Measurements from ENCODE around the gene EAPP. TPM values are rescaled to one million over a fixed set of nuclear protein-coding genes. Genes with fewer than 3 reads are reported as not detected.
A peak's percentile ranks its signal among the peaks of the same experiment; 100 is the strongest.

EAPP gene
- 110 and 163 TPM in 2 replicates for total RNA-seq (2016; rRNA removed; fragmentation: Illumina TruSeq; extraction: Trizol)
- total RNA-seq (2016; cell fraction: cytosol; rRNA removed; fragmentation: Illumina TruSeq; extraction: Trizol; ENCODE audit: low read depth), result 16.4 and 17.4 TPM in 2 replicates
- 111 and 170 TPM in 2 replicates for total RNA-seq (2016; cell fraction: insoluble cytoplasmic fraction; rRNA removed; fragmentation: Illumina TruSeq; extraction: Trizol)
- total RNA-seq (2016; cell fraction: membrane; rRNA removed; fragmentation: Illumina TruSeq; extraction: Trizol), result 31.8 and 35.9 TPM in 2 replicates
- total RNA-seq (2016; cell fraction: nucleus; rRNA removed; fragmentation: Illumina TruSeq; extraction: Trizol), result 50.7 and 59.2 TPM in 2 replicates
- polyA plus RNA-seq (2011; rRNA removed), result 57.8 and 68.7 TPM in 2 replicates
- polyA plus RNA-seq (2011; cell fraction: cytosol; rRNA removed), result 33.0 and 55.6 TPM in 2 replicates
- polyA plus RNA-seq (2011; cell fraction: nucleus; rRNA removed), result 13.9 and 18.7 TPM in 2 replicates
- polyA plus RNA-seq (2012), result 52.5 and 74.2 TPM in 2 replicates
- polyA plus RNA-seq (2016; cell fraction: cytosol; fragmentation: Illumina TruSeq; extraction: Trizol; ENCODE audit: low read depth), result 13.9 and 14.8 TPM in 2 replicates
- polyA plus RNA-seq (2016; cell fraction: insoluble cytoplasmic fraction; fragmentation: Illumina TruSeq; extraction: Trizol; ENCODE audit: low read depth), result 142 and 152 TPM in 2 replicates
- 22.0 and 26.2 TPM in 2 replicates for polyA plus RNA-seq (2016; cell fraction: membrane; fragmentation: Illumina TruSeq; extraction: Trizol; ENCODE audit: low read depth)
- 50.5 and 52.0 TPM in 2 replicates for polyA plus RNA-seq (2016; cell fraction: nucleus; fragmentation: Illumina TruSeq; extraction: Trizol; ENCODE audit: insufficient read depth, low read depth)
- 11.0 and 20.1 TPM in 2 replicates for polyA minus RNA-seq (2011; rRNA and poly(A)+ RNA removed; ENCODE audit: low replicate concordance)
- polyA minus RNA-seq (2011; cell fraction: cytosol; rRNA and poly(A)+ RNA removed), result 37.9 and 41.4 TPM in 2 replicates
- polyA minus RNA-seq (2011; cell fraction: nucleus; rRNA and poly(A)+ RNA removed), result 48.5 and 48.9 TPM in 2 replicates
- percentile 86 among the genes with signal in this experiment for Bru-seq, nascent RNA
- percentile 79 among the genes with signal in this experiment for BruChase-seq, experiment 1, labeled RNA remaining after a 6-hour chase
- percentile 80 among the genes with signal in this experiment for BruChase-seq, experiment 2, labeled RNA remaining after a 2-hour chase
- long read RNA-seq, experiment 1, transcript EAPP-201 (6 exons, 1,321 nt), result major isoform, 94 of 101 reads
- long read RNA-seq, experiment 1, partial matches to known transcripts, result 2 of 101 reads
- long read RNA-seq, experiment 1, other reads (novel, unspliced or antisense), result 5 of 101 reads
- long read RNA-seq, experiment 2, transcript EAPP-202 (5 exons, 774 nt), result minor isoform, 6 of 111 reads
- long read RNA-seq, experiment 2, transcript EAPP-201 (6 exons, 1,321 nt), result major isoform, 85 of 111 reads
- long read RNA-seq, experiment 2, partial matches to known transcripts, result 8 of 111 reads
- long read RNA-seq, experiment 2, other reads (novel, unspliced or antisense), result 12 of 111 reads

GRCh38 chr14:34539407-34540180, at the start of gene EAPP:
TSS of gene EAPP (minus strand) at chr14:34539701. CDS start at chr14:34539628, 73 bp downstream.
- FAIRE-seq (peak; percentile 40), ATAC-seq (peak; percentile 96), DNase-seq (ENCODE audit: low spot score) (peak; percentile 100)
- H3K27me3 ChIP-seq (ENCODE audit: control insufficient read depth in 1 of 2, insufficient read depth in 2 of 2, low read length in 2 of 2), result peaks cover 0 to 4% of the 10 kb centered on the region in 2 experiments; a peak in 1 of 5 replicates
- peak within 1 kb of the TSS; percentile 95 for H3K27ac ChIP-seq (ENCODE audit: extremely low read length, insufficient read depth, low read length)
- no peaks in the 10 kb centered on the region; the same call in 1 of the 2 replicates for H4K20me1 ChIP-seq (ENCODE audit: insufficient read depth, low read length)
- no peak within 1 kb of the TSS for H2AFZ ChIP-seq (ENCODE audit: low read length)
- H3K4me1 ChIP-seq (ENCODE audit: insufficient read depth, low read length), result peaks cover 25% of the 10 kb centered on the region
- H3K4me3 ChIP-seq (replicated peaks in 1 of 3; ENCODE audit: insufficient read depth in 1 of 3, low read depth in 2 of 3, low read length in 3 of 3), result peak within 1 kb of the TSS; percentile 86 to 99 (median 92)
- peak within 1 kb of the TSS; percentile 100 for H3K4me2 ChIP-seq (ENCODE audit: low read depth, low read length)
- ChIA-PET CTCF (ENCODE audit: low intra/inter-chr PET ratio, low total read pairs) (interaction anchor here (1.1 kb wide), 1 partner anchor 207 kb away, joined by 3 read pairs; no protein-coding TSS in a partner anchor), POLR2A (interaction anchor here (1.0 to 1.9 kb wide), 6 partner anchors 15 to 1268 kb away, joined by 3 to 17 read pairs (median 11); partner anchors contain the start of gene SPTSSA)
- intact Hi-C loops (cut with micrococcal nuclease; ENCODE audit: unreplicated experiment) (loop anchor here (5.0 kb wide), 4 partner anchors 42 to 207 kb away; partner anchors contain the start of gene SPTSSA), in situ Hi-C loops (cut with HindIII; ENCODE audit: extremely low pct_ligation_motif_present, low pct_unique_long_range_greater_than_20kb) (no loop called here)
- H3K36me3 ChIP-seq (replicated peaks in 1 of 2; ENCODE audit: control insufficient read depth in 1 of 2, insufficient read depth in 2 of 2, low read length in 2 of 2), result peaks cover 4 to 15% of the 10 kb centered on the region in 2 experiments; a peak in 4 of 5 replicates
- peaks cover 28% of the 10 kb centered on the region for H3K79me2 ChIP-seq (ENCODE audit: insufficient read depth, low read length)
- H3K9me3 ChIP-seq (ENCODE audit: low read length), result no peaks in the 10 kb centered on the region
- H3K9ac ChIP-seq (ENCODE audit: insufficient read depth, low read depth, low read length), result peak within 1 kb of the TSS; percentile 100
- under 1% methylated on average over 57 of the region's 59 CpGs for WGBS (ENCODE audit: low lambda C conversion rate)
- no TSS peak for BruUV-seq (replicated peaks)
- TF ChIP-seq ZBTB7A (CRISPR knock-in tag; IDR thresholded peaks at IDR 0.05), result peak; percentile 99
- TF ChIP-seq THAP8 (CRISPR knock-in tag; IDR thresholded peaks at IDR 0.05; ENCODE audit: borderline replicate concordance), result no peak
- peak; percentile 96 for TF ChIP-seq ZNF160 (CRISPR knock-in tag; IDR thresholded peaks at IDR 0.05)
- TF ChIP-seq ZBTB3 (CRISPR knock-in tag; IDR thresholded peaks at IDR 0.05; ENCODE audit: borderline replicate concordance, low read depth), result peak; percentile 94
- peak; percentile 48; the same call in 1 of the 2 replicates for TF ChIP-seq CHD2 (IDR thresholded peaks at IDR 0.05; ENCODE audit: low read depth, low read length)
- TF ChIP-seq PHF21A (CRISPR knock-in tag; IDR thresholded peaks at IDR 0.05), result peak; percentile 98
- peak; percentile 68; the same call in 1 of the 2 replicates for TF ChIP-seq PRDM15 (CRISPR knock-in tag; IDR thresholded peaks at IDR 0.05)
- TF ChIP-seq PHF5A (CRISPR knock-in tag; IDR thresholded peaks at IDR 0.05; ENCODE audit: low read depth, unreplicated experiment), result peak; percentile 98
- peak; percentile 93 for TF ChIP-seq ZNF503 (CRISPR knock-in tag; IDR thresholded peaks at IDR 0.05)
- peak; percentile 100 for TF ChIP-seq HDAC1 (CRISPR knock-in tag; IDR thresholded peaks at IDR 0.05)
